ENCODE results near the gene PACS1.

The PACS1 gene

GRCh38 chr11:66263785-66264184 lies 193.7 kb downstream of the PACS1 start:
- no CpG with 5 or more reads among the region's 10 CpGs for WGBS (ENCODE audit: extremely low coverage, insufficient coverage, low lambda C conversion rate)

GRCh38 chr11:66264383-66264782 lies 194.3 kb downstream of the PACS1 start:
- H3K79me2 ChIP-seq (ENCODE audit: control insufficient read depth, insufficient read depth, low read length): no peaks in the 10 kb centered on the region
- no peak overlapping the region for H2BK15ac ChIP-seq (replicated peaks; ENCODE audit: low read depth)
- H3K4me1 ChIP-seq (ENCODE audit: control insufficient read depth, low read depth, low read length): no peaks in the 10 kb centered on the region
- no CpG with 5 or more reads among the region's 8 CpGs for WGBS (ENCODE audit: extremely low coverage, insufficient coverage, low lambda C conversion rate)
- H3K18ac ChIP-seq (ENCODE audit: low read length): no peak overlapping the region
- no peak overlapping the region for H3K9ac ChIP-seq (ENCODE audit: low read length)
- H2BK5ac ChIP-seq (ENCODE audit: low read length): no peak overlapping the region
- no peak overlapping the region for H2BK120ac ChIP-seq (ENCODE audit: low read depth, low read length)
- no peak overlapping the region for H3K56ac ChIP-seq (ENCODE audit: low read length)
- no peak overlapping the region for H3K4me3 ChIP-seq (ENCODE audit: low read length)
- no peak overlapping the region for H3K4ac ChIP-seq (ENCODE audit: low read depth, low read length)
- H3K4me2 ChIP-seq (ENCODE audit: low read length): no peak overlapping the region
- peaks cover 5% of the 10 kb centered on the region for H3K79me1 ChIP-seq (ENCODE audit: low read length)
- H4K8ac ChIP-seq (ENCODE audit: low read depth, low read length): no peak overlapping the region
- no peak overlapping the region for H4K5ac ChIP-seq (ENCODE audit: low read length)
- H3K27ac ChIP-seq (ENCODE audit: low read depth, low read length): no peak overlapping the region
- H3K23ac ChIP-seq (ENCODE audit: low read length): no peak overlapping the region
- H3K27me3 ChIP-seq (ENCODE audit: insufficient read depth, low read length, poor library complexity): no peaks in the 10 kb centered on the region
- H3K36me3 ChIP-seq (ENCODE audit: control insufficient read depth, insufficient read depth, low read length): peaks cover 15% of the 10 kb centered on the region
- no peak for DNase-seq
- no peak overlapping the region for H2AK5ac ChIP-seq (ENCODE audit: low read length)

More at GRCh38 chr11:66263785-66264184, 193.7 kb downstream of the PACS1 start:
- H3K4ac ChIP-seq (ENCODE audit: low read depth, low read length): no peak overlapping the region
- no peak overlapping the region for H4K8ac ChIP-seq (ENCODE audit: low read depth, low read length)
- H3K18ac ChIP-seq (ENCODE audit: low read length): no peak overlapping the region
- no peak for DNase-seq
- no peaks in the 10 kb centered on the region for H3K4me1 ChIP-seq (ENCODE audit: control insufficient read depth, low read depth, low read length)
- H2BK15ac ChIP-seq (replicated peaks; ENCODE audit: low read depth): no peak overlapping the region
- no peak overlapping the region for H3K4me2 ChIP-seq (ENCODE audit: low read length)
- no peaks in the 10 kb centered on the region for H3K27me3 ChIP-seq (ENCODE audit: insufficient read depth, low read length, poor library complexity)
- H3K27ac ChIP-seq (ENCODE audit: low read depth, low read length): no peak overlapping the region
- no peak overlapping the region for H2BK5ac ChIP-seq (ENCODE audit: low read length)
- H2BK120ac ChIP-seq (ENCODE audit: low read depth, low read length): no peak overlapping the region
- no peak overlapping the region for H2AK5ac ChIP-seq (ENCODE audit: low read length)
- peaks cover 10% of the 10 kb centered on the region for H3K79me1 ChIP-seq (ENCODE audit: low read length)
- H3K36me3 ChIP-seq (ENCODE audit: control insufficient read depth, insufficient read depth, low read length): peaks cover 16% of the 10 kb centered on the region
- H3K9ac ChIP-seq (ENCODE audit: low read length): no peak overlapping the region
- no peaks in the 10 kb centered on the region for H3K79me2 ChIP-seq (ENCODE audit: control insufficient read depth, insufficient read depth, low read length)
- no peak overlapping the region for H4K5ac ChIP-seq (ENCODE audit: low read length)
- no peak overlapping the region for H3K23ac ChIP-seq (ENCODE audit: low read length)
- H3K56ac ChIP-seq (ENCODE audit: low read length): no peak overlapping the region
- H3K4me3 ChIP-seq (ENCODE audit: low read length): no peak overlapping the region

GRCh38 chr11:66264914-66265313 lies 194.8 kb downstream of the PACS1 start:
- Histone ChIP-seq H4K8ac (ENCODE audit: low read depth, low read length) (no peak overlapping the region), H3K27me3 (ENCODE audit: insufficient read depth, low read length, poor library complexity) (no peaks in the 10 kb centered on the region), H2BK15ac (replicated peaks; ENCODE audit: low read depth) (no peak overlapping the region), H3K23ac (ENCODE audit: low read length) (no peak overlapping the region), H3K9ac (ENCODE audit: low read length) (no peak overlapping the region), H3K79me1 (ENCODE audit: low read length) (peaks cover 4% of the 10 kb centered on the region), H3K56ac (ENCODE audit: low read length) (no peak overlapping the region), H3K4ac (ENCODE audit: low read depth, low read length) (no peak overlapping the region), H2BK5ac (ENCODE audit: low read length) (no peak overlapping the region), H3K27ac (ENCODE audit: low read depth, low read length) (no peak overlapping the region), H4K5ac (ENCODE audit: low read length) (no peak overlapping the region), H3K18ac (ENCODE audit: low read length) (no peak overlapping the region), H3K79me2 (ENCODE audit: control insufficient read depth, insufficient read depth, low read length) (peaks cover 2% of the 10 kb centered on the region), H3K4me2 (ENCODE audit: low read length) (no peak overlapping the region), H3K4me1 (ENCODE audit: control insufficient read depth, low read depth, low read length) (no peaks in the 10 kb centered on the region), H3K36me3 (ENCODE audit: control insufficient read depth, insufficient read depth, low read length) (peaks cover 12% of the 10 kb centered on the region), H3K4me3 (ENCODE audit: low read length) (no peak overlapping the region), H2AK5ac (ENCODE audit: low read length) (no peak overlapping the region), H2BK120ac (ENCODE audit: low read depth, low read length) (no peak overlapping the region)
- DNase-seq: peak; percentile 72
- no CpG with 5 or more reads among the region's 12 CpGs for WGBS (ENCODE audit: extremely low coverage, insufficient coverage, low lambda C conversion rate)

- H2BK120ac ChIP-seq (ENCODE audit: low read depth, low read length): no peak overlapping the region
- peaks cover 10% of the 10 kb centered on the region for H3K36me3 ChIP-seq (ENCODE audit: control insufficient read depth, insufficient read depth, low read length)
- no peaks in the 10 kb centered on the region for H3K4me1 ChIP-seq (ENCODE audit: control insufficient read depth, low read depth, low read length)
- no peak overlapping the region for H4K5ac ChIP-seq (ENCODE audit: low read length)
- no peak overlapping the region for H3K4me3 ChIP-seq (ENCODE audit: low read length)
- H3K56ac ChIP-seq (ENCODE audit: low read length): no peak overlapping the region
- no peak overlapping the region for H2BK15ac ChIP-seq (replicated peaks; ENCODE audit: low read depth)
- no peak overlapping the region for H3K9ac ChIP-seq (ENCODE audit: low read length)
- no peak overlapping the region for H3K23ac ChIP-seq (ENCODE audit: low read length)
- no peak overlapping the region for H2BK5ac ChIP-seq (ENCODE audit: low read length)
- no peak overlapping the region for H4K8ac ChIP-seq (ENCODE audit: low read depth, low read length)
- H3K27ac ChIP-seq (ENCODE audit: low read depth, low read length): no peak overlapping the region
- H3K27me3 ChIP-seq (ENCODE audit: insufficient read depth, low read length, poor library complexity): no peaks in the 10 kb centered on the region
- no CpG with 5 or more reads among the region's 26 CpGs for WGBS (ENCODE audit: extremely low coverage, insufficient coverage, low lambda C conversion rate)
- no peak overlapping the region for H3K18ac ChIP-seq (ENCODE audit: low read length)
- H3K4ac ChIP-seq (ENCODE audit: low read depth, low read length): no peak overlapping the region
- no peak overlapping the region for H2AK5ac ChIP-seq (ENCODE audit: low read length)
- H3K79me2 ChIP-seq (ENCODE audit: control insufficient read depth, insufficient read depth, low read length): peaks cover 6% of the 10 kb centered on the region
- H3K4me2 ChIP-seq (ENCODE audit: low read length): no peak overlapping the region
- peaks cover 5% of the 10 kb centered on the region for H3K79me1 ChIP-seq (ENCODE audit: low read length)
- no peak for DNase-seq
Observed at GRCh38 chr11:66265531-66266377, 195.7 kb downstream of the PACS1 start.

- no peak overlapping the region for H3K27ac ChIP-seq (ENCODE audit: low read depth, low read length)
- peaks cover 6% of the 10 kb centered on the region for H3K79me1 ChIP-seq (ENCODE audit: low read length)
- H3K36me3 ChIP-seq (ENCODE audit: control insufficient read depth, insufficient read depth, low read length): peaks cover 10% of the 10 kb centered on the region
- H2BK120ac ChIP-seq (ENCODE audit: low read depth, low read length): no peak overlapping the region
- H3K4me2 ChIP-seq (ENCODE audit: low read length): no peak overlapping the region
- no peak overlapping the region for H4K5ac ChIP-seq (ENCODE audit: low read length)
- no CpG with 5 or more reads among the region's 20 CpGs for WGBS (ENCODE audit: extremely low coverage, insufficient coverage, low lambda C conversion rate)
- no peaks in the 10 kb centered on the region for H3K27me3 ChIP-seq (ENCODE audit: insufficient read depth, low read length, poor library complexity)
- no peak overlapping the region for H4K8ac ChIP-seq (ENCODE audit: low read depth, low read length)
- no peak overlapping the region for H3K4me3 ChIP-seq (ENCODE audit: low read length)
- H2BK15ac ChIP-seq (replicated peaks; ENCODE audit: low read depth): no peak overlapping the region
- H3K56ac ChIP-seq (ENCODE audit: low read length): peak overlapping the region; percentile 42
- no peak overlapping the region for H2AK5ac ChIP-seq (ENCODE audit: low read length)
- no peak overlapping the region for H3K4ac ChIP-seq (ENCODE audit: low read depth, low read length)
- no peak for DNase-seq
- H3K79me2 ChIP-seq (ENCODE audit: control insufficient read depth, insufficient read depth, low read length): peaks cover 6% of the 10 kb centered on the region
- no peak overlapping the region for H2BK5ac ChIP-seq (ENCODE audit: low read length)
- no peak overlapping the region for H3K23ac ChIP-seq (ENCODE audit: low read length)
- H3K18ac ChIP-seq (ENCODE audit: low read length): no peak overlapping the region
- no peaks in the 10 kb centered on the region for H3K4me1 ChIP-seq (ENCODE audit: control insufficient read depth, low read depth, low read length)
- H3K9ac ChIP-seq (ENCODE audit: low read length): no peak overlapping the region
Observed at GRCh38 chr11:66266378-66267038, 196.4 kb downstream of the PACS1 start.

Data from mesendoderm (in vitro differentiated cells).